ENCODE data around the gene SLC4A5. TPM values are rescaled to one million over a fixed set of nuclear protein-coding genes. Genes with fewer than 3 reads are reported as not detected.
A peak's percentile ranks its signal among the peaks of the same experiment; 100 is the strongest.

The SLC4A5 gene
- total RNA-seq, 1 experiment from 2014 or later, result under 0.01 TPM

DNA sequence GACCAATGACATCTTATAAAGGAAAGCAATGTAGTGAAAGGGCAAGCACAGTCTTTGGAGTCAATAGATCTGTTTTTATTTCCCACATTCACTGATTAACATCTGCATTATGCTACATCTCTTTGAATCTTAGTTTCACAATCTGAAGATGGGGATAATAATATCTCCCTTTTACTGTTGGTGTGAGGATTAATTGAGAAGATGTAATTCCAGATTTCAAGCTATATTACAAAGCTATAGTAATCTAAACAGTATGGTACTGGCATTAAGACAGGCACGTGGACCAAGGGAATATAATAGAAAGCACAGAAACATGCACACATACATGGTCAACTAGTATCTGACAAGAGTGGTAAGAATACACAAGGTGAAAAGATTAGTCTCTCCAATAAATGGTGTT, 45.3 kb downstream of the SLC4A5 start:
- no peaks in the 10 kb centered on the region for H3K9me3 ChIP-seq
- H3K36me3 ChIP-seq, result no peaks in the 10 kb centered on the region
- H3K27me3 ChIP-seq, result no peaks in the 10 kb centered on the region
- no peak for DNase-seq
- H3K4me3 ChIP-seq, result no peak overlapping the region

DNA sequence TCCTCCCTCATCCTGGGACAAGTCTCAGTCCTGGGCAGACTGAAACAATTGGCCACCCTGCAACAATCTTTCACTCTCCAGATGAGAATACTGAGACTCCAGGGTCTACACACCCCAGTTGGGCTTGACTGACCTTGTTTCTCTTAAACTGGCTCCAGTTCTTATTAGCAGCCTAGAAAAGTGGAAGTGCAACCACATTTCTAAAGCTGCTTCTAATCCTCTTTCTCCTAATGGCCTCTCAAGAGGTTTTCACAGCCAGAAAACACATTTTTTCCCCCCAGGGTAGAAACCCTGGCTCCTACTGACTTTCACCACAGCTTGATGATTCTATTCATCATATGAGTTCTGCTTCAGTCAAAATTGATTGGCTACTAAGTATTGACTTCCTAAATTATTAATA, 45.8 kb downstream of the SLC4A5 start:
- Histone ChIP-seq H3K27me3 (no peaks in the 10 kb centered on the region), H3K4me3 (no peak overlapping the region), H3K9me3 (no peaks in the 10 kb centered on the region), H3K36me3 (no peaks in the 10 kb centered on the region)
- DNase-seq, result no peak

DNA sequence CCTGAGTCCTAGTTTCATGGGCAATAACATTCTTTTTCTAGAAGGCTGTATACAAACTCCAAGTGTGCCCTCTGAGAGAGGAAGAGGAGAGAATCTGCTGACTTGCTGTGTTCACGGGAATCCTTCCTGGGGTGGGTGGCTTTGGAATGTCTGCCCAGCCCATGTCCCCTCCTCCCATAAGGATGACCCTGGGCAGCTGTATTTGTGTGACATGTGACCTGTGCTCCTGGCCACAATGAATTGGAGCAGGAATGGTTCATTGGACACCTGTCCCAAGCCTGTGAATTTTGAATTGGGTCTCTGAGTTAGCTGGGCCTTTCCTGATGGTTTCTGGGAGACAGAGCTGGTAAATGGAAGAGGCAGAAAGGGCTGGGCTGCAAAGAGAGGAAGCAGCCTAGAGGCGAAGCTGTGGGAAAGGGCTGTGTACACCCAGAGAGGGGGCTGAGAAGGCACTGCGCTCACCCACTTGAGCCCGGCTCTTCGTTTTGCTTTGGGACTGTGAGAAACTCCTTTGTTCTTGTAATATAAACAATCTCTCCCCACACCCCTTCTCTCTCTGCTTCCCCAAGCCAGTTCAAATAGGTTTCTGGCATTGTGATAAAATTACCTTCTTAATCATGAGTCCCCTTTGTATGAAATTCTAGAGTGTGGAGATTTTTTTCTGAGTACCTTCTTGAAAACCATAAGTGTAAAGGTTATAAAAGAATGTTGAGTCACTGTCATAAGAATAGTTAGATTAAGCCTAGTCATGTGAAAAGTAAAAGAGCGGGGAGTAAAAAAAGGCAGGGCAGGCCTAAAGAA, 49.8 kb downstream of the SLC4A5 start:
- Histone ChIP-seq H3K27me3 (no peaks in the 10 kb centered on the region), H3K36me3 (no peaks in the 10 kb centered on the region), H3K9me3 (no peaks in the 10 kb centered on the region), H3K4me3 (no peak overlapping the region)
- DNase-seq, result no peak

DNA sequence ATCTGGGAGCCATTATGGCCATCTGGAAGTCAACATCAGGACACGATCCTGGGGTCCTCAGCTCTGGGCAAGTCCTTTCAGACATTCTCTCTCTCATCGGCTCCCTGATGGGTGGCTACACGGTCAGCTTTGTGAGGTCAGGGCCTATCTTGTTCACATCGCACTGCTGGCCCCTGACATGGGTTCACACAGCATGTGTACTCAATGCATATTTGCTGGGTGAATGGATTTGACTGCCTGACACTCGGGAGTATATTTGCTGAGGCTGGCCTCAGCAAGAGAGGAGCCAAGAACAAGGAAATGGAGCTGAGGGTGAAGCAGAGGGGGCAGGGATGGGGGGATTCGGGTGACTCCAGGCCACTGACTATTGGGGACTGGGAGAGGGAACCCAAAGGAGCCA, 50.5 kb downstream of the SLC4A5 start:
- no peak overlapping the region for H3K4me3 ChIP-seq
- H3K36me3 ChIP-seq, result no peaks in the 10 kb centered on the region
- H3K27me3 ChIP-seq, result no peaks in the 10 kb centered on the region
- H3K9me3 ChIP-seq, result no peaks in the 10 kb centered on the region
- DNase-seq, result no peak

DNA sequence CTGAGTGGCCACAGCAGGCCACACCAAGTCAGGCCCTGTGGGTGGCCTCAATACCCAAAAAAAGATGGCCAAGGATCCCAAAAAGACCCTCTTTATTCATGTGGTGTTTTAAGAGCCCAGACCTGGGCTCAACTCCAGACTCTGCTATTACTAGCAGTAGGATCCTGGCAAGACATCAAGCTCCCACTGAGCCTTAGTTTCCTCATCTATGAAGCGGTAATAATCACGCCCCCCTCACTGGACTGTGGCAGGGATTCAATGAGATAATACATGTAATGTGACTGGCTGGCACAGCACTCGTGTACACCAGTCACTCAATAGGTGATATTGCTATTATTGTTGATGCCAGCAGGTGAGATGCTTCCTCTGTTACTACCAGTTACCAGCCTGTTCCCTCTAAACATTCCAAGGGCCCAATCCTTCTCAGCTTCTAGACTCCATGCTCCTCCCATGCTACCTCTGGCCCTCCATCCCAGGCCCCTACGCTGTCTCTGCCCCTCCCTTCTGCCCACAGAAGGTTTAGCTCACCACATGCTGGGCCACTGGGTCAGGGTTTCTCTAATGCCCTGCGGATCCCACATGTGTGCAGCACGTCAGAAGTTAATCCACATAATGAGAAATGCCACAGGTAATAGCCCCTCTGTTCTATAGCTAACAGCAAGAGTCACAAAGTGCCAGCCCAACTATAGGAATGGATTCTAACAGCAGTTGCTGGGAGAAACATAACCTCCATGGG, 51.2 kb downstream of the SLC4A5 start:
- Histone ChIP-seq H3K4me3 (no peak overlapping the region), H3K36me3 (no peaks in the 10 kb centered on the region), H3K27me3 (no peaks in the 10 kb centered on the region), H3K9me3 (no peaks in the 10 kb centered on the region)
- no peak for DNase-seq

DNA sequence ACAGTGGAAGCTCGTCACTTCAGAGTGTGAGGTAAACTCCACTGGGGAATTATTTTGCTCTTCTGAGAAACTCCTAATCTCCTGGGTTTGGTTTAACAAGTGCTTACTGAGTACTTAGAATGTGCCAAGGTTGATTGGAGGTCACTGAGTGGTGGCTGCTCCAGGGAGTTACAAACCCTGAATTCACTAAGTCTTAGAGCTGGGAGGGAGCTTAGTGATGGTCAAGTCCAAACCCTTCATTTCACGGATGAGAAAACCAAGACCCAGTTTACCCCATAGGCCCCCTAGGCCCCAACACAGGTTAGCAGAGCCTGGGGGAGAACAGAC, 52.0 kb downstream of the SLC4A5 start:
- Histone ChIP-seq H3K36me3 (no peaks in the 10 kb centered on the region), H3K9me3 (no peaks in the 10 kb centered on the region), H3K27me3 (no peaks in the 10 kb centered on the region), H3K4me3 (no peak overlapping the region)
- no peak for DNase-seq

DNA sequence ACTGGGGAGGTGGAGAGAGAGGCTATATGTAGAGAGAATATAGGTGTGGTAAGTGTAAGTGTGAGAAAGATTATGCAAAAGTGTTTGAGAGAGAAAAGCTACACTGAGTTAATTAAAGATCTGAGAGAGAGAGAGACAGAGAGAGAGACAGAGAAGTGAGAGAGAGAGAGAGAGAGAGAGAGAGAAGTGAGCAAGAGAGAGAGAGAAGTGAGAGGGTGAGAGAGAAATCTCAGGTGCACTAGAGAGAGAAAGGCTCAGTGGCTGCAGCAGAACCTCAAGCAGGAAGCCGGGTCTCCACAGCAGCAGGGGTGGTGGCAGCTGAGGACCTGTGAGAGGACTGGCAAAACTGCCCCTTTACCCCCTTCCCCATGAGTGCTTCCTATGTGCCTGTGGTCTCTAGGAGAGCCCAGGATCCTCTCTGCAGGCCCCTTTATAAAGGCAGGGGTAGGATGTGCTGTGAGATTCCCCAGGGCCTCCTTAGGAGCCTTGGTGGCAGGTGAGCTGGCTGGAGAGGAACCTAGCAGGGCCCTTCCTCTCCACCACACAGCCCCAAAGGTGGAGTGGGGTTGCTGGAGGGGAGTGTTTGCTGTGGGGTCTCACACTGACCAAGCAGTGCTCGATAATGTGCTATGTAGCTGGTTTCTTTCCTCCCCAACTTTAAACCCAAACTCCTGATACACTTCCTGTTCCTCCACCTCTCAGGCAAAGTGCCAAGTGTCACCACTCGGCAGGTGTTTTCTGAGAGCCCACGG, 52.6 kb downstream of the SLC4A5 start:
- Histone ChIP-seq H3K9me3 (no peaks in the 10 kb centered on the region), H3K36me3 (no peaks in the 10 kb centered on the region), H3K4me3 (no peak overlapping the region), H3K27me3 (no peaks in the 10 kb centered on the region)
- DNase-seq, result no peak

DNA sequence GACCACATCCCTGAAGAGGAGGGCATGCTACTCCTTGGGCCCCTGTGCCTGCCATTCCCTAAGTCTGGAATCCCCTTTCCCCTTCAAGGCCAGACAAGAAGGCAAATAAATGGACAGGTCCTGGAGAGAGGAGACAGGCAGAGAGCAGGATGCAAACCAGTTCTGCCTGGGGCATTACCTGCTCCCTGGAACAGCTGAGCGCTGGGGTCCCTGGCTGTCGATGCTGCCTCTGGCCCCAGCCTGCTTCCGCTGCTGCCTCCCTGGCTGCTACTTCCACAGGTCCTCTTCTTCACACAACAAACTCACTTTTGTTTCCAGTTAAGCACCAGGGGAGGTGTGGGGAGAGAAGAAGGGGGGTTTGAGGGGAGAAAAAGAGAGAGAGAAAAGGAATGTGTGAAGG, 53.1 kb downstream of the SLC4A5 start:
- Histone ChIP-seq H3K4me3 (no peak overlapping the region), H3K27me3 (no peaks in the 10 kb centered on the region), H3K9me3 (no peaks in the 10 kb centered on the region), H3K36me3 (no peaks in the 10 kb centered on the region)
- no peak for DNase-seq

DNA sequence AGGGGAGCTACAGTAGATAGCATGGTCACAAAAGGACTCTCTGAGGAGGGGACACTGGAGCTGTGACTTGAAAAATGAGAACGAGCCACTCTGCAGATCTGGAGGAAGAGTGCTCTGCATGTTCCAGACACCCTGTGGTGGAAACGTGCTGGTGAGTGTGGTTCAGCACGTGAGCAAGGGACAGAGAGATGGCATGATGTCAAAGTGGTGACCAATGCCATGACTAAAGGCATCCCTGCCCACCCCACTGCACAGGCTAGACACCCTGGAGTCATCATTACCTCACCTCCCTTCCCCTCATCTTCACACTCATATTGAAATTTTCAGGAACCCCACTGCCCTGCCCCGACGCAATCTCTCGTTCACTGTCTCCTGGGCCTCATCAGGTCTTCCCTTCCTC, 56.5 kb downstream of the SLC4A5 start:
- H3K9me3 ChIP-seq, result no peaks in the 10 kb centered on the region
- no peaks in the 10 kb centered on the region for H3K27me3 ChIP-seq
- no peak overlapping the region for H3K4me3 ChIP-seq
- peak; percentile 38 for DNase-seq
- H3K36me3 ChIP-seq, result no peaks in the 10 kb centered on the region

DNA sequence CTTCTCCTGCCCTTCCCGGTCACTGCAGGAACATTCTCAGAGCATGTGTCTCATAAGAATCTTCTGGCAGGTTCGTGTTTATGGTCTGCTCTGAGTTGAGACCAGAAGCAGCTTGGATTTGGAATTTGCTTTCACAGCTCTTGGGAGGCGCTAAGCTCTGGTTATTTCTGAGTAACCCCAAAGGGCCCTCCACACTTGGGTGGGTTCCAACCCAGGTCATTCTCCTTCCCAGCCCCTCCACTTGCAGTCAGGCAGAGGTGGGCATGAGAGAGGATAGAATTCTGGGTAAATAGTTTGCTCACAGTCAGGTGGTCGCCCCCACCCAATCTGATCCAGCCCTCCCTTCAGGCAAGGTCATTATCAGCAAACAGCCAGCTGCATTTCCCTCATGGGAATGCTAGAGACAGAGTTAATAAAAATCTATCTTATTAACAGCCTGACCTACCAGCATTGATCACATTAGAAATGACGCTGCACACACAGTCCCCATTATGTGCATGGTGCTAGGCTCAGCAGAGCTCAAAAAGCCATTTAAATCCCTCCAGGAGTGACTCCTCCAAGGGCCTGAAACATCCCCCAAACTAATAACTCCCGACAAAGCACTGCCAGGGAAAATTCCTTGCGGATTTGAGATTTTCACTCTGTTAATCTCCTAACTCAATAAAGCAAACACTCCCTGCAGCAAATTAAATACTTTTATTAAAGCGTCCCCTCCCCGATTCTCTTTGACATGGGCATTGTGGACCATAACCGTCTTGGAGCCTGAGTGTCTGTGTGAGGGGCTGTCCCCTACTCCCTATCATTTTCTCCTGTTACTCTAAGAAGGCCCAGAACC, 61.9 kb downstream of the SLC4A5 start:
- no peak for DNase-seq
- Histone ChIP-seq H3K4me3 (no peak overlapping the region), H3K27me3 (no peaks in the 10 kb centered on the region), H3K9me3 (no peaks in the 10 kb centered on the region), H3K36me3 (no peaks in the 10 kb centered on the region)

DNA sequence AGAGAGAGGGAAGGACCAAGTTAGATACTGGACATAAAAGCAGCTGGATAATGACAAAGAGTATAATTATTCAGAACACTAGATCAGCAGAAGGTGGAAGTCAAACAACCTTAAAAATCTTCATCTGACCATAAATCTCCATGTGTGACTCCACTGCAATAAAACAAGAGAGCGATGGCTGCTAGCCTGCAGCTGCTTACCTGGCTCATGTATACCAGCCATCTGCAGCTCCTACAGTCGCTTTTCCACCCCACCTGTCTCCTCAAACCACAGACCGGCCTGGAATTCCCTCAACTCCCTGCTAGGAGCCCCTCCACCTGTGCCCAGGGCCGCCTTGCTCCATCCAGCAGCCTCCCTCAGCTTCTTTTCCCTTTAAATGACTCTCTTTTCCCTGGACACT, 64.5 kb downstream of the SLC4A5 start:
- DNase-seq, result no peak

DNA sequence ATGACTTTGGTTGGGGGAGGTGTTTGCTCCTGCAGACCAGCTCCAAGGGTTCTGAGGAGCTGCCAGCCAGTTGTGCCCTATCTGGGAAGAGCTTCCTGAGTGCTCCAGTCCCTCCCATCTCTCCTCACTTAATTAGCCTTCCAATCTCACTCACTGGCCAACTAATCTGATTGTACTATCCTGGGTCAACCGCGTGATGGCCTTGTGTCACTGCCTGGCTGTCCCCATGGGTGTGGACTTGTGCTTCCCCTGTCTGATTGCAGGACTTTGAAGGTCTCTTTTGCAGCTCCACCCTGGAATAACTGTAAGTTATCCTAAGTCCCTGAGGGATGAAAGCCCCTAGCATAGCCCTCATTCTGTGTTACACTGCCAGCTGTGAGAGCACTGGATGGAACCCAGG, 65.0 kb downstream of the SLC4A5 start:
- no peak for DNase-seq

More for the DNA sequence above, 64.5 kb downstream of the SLC4A5 start:
- no peaks in the 10 kb centered on the region for H3K9me3 ChIP-seq
- H3K4me3 ChIP-seq, result no peak overlapping the region
- no peaks in the 10 kb centered on the region for H3K36me3 ChIP-seq
- H3K27me3 ChIP-seq, result no peaks in the 10 kb centered on the region

DNA sequence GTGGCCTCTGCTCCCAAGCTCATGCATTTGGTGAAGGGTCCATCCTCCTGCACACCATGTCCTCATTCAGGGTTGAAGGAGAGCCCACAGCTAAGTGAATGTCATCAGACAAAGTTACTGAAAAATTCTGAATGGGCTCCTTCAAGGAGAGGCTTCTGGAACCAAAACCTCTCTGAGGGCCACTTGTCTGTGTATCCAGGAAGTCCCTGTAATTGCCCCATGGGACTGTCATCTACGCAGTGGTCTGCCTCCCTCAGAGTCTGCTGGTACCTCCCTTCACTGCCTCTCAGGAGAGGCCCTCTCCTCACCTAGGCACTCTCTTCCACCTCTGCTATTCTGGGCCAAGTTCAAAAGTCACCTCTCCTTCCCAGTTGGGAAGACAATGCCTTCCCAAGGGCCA, 68.0 kb downstream of the SLC4A5 start:
- Histone ChIP-seq H3K36me3 (no peaks in the 10 kb centered on the region), H3K27me3 (no peaks in the 10 kb centered on the region), H3K4me3 (no peak overlapping the region), H3K9me3 (no peaks in the 10 kb centered on the region)
- DNase-seq, result no peak

More for the DNA sequence above, 65.0 kb downstream of the SLC4A5 start:
- no peaks in the 10 kb centered on the region for H3K36me3 ChIP-seq
- H3K27me3 ChIP-seq, result no peaks in the 10 kb centered on the region
- H3K9me3 ChIP-seq, result no peaks in the 10 kb centered on the region
- no peak overlapping the region for H3K4me3 ChIP-seq

DNA sequence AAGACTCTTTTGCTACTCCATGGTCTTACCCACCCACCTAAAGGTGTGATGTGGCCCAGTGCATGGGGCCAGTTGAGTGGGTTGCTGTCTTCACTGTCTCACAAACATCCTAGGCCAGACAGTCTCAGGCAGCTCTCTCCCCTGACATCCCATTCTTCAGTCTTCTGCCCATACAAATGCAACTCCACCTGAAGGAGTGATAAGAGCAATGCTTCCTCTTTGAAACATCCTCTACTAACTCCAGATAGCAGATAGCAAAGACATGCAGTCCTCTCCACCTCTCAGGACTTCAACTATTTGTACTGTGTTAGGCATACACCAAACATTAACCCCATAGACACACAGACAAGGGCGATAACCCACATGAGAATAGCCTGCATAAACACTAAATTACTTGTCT, 73.5 kb downstream of the SLC4A5 start:
- H3K36me3 ChIP-seq, result no peaks in the 10 kb centered on the region
- no peak for DNase-seq
- H3K9me3 ChIP-seq, result no peaks in the 10 kb centered on the region
- no peaks in the 10 kb centered on the region for H3K27me3 ChIP-seq
- H3K4me3 ChIP-seq, result no peak overlapping the region

DNA sequence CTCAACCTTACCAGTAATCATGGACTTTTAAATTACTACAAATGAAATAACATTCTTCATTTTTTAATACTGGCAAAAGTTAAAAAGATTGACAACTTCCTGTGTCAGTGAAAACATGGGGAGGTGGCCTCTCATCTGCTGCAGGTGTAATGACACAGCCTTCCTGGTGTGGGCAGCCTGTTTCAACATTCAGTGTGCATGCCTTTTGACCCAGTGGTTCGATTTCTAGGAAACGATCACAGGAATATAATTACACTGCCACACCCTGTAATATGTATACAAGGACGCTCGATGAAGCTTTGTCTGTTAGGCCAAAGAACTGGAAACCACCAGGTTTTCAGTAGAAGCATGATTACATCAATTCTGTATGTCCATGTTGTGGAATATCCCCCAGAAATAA, 76.1 kb downstream of the SLC4A5 start:
- H3K4me3 ChIP-seq, result no peak overlapping the region
- DNase-seq, result no peak
- no peaks in the 10 kb centered on the region for H3K27me3 ChIP-seq
- H3K9me3 ChIP-seq, result no peaks in the 10 kb centered on the region
- H3K36me3 ChIP-seq, result no peaks in the 10 kb centered on the region

DNA sequence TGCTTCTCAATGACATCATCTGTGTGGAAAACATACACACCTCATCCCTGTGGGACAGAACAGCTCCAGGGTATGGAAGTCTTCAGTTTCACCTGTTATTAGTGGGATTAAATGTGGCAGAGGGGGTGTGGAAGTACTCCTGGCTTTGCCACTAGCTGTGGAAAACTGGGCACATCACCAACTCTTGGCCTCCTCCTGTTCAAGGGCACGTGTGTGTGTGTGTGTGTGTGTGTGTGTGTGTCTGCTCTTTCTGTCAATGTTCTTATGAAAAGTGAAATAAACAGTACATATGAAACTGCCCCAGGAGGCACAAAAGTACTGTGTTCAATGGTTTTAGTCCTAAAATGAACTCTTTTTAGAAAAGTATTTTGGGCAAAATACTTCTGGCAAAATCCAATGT, 78.9 kb downstream of the SLC4A5 start:
- Histone ChIP-seq H3K4me3 (no peak overlapping the region), H3K9me3 (no peaks in the 10 kb centered on the region), H3K36me3 (no peaks in the 10 kb centered on the region), H3K27me3 (no peaks in the 10 kb centered on the region)
- DNase-seq, result no peak

DNA sequence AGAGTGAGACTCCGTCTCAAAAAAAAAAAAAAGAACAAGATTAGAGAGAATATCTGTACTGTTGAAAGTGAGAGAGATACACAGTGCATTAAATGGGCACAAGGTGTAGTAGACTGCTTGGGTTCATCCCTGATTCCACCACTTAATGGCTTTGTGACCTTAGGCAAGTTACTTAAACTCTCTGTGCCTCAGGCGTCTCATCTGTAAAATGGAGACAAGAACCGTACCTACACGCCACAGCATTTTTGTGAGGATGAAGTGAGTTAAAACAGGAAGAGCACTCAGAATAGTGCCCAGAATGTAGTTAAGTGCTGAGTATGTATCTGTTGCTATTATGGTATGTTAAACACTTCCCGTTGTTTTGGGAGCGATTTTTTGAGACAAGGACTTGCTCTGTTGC, 80.5 kb downstream of the SLC4A5 start:
- Histone ChIP-seq H3K36me3 (no peaks in the 10 kb centered on the region), H3K27me3 (no peaks in the 10 kb centered on the region), H3K9me3 (no peaks in the 10 kb centered on the region), H3K4me3 (no peak overlapping the region)
- no peak for DNase-seq
